ENCODE measurements around the gene ZNF487. TPM values are rescaled to one million over a fixed set of nuclear protein-coding genes. Genes with fewer than 3 reads are reported as not detected.
"Not testable (repeated sequence)": the region's sequence is repeated elsewhere in the genome, so short reads cannot be mapped to it uniquely, and the experiment has no call there.

The ZNF487 gene
- total RNA-seq, 2 experiments from 2014 or later = 3.3 to 3.4 TPM

- DNase-seq (no peak), ATAC-seq (ENCODE audit: low read depth) (no peak)
- Mint-ChIP-seq H3K27ac (peak overlapping the region; percentile 92), H3K9me3 (no peaks in the 10 kb centered on the region), H3K27me3 (no peaks in the 10 kb centered on the region), H3K36me3 (peaks cover 10% of the 10 kb centered on the region), H3K4me1 (peaks cover 36% of the 10 kb centered on the region), H3K4me3 (peak overlapping the region; percentile 72)
- POLR2A ChIA-PET = interaction anchor here (0.9 to 1.4 kb wide), 3 partner anchors 11 to 92 kb away, joined by 3 to 7 read pairs (median 5); no protein-coding TSS in a partner anchor
These were observed 16.4 kb downstream of the ZNF487 start for GRCh38 chr10:43453266-43453831.

- ATAC-seq (ENCODE audit: low read depth); H3K27me3 Mint-ChIP-seq; DNase-seq; H3K9me3 Mint-ChIP-seq: not testable (repeated sequence)
- Mint-ChIP-seq H3K4me3 (peak overlapping the region; percentile 95), H3K4me1 (peaks cover 40% of the 10 kb centered on the region), H3K27ac (peak overlapping the region; percentile 99), H3K36me3 (peaks cover 10% of the 10 kb centered on the region)
- POLR2A ChIA-PET = interaction anchor here (0.9 to 1.3 kb wide), 3 partner anchors 11 to 92 kb away, joined by 3 to 7 read pairs (median 5); no protein-coding TSS in a partner anchor
These were observed 17.1 kb downstream of the ZNF487 start for GRCh38 chr10:43454025-43454424.

- peaks cover 42% of the 10 kb centered on the region for H3K4me1 Mint-ChIP-seq
These were observed 19.6 kb downstream of the ZNF487 start for GRCh38 chr10:43456561-43456960.

GRCh38 chr10:43458227-43458626 lies 21.3 kb downstream of the ZNF487 start:
- Mint-ChIP-seq H3K36me3 (peaks cover 10% of the 10 kb centered on the region), H3K4me1 (peaks cover 30% of the 10 kb centered on the region), H3K4me3 (no peak overlapping the region), H3K27ac (peak overlapping the region; percentile 13), H3K9me3 (no peaks in the 10 kb centered on the region), H3K27me3 (no peaks in the 10 kb centered on the region)
- DNase-seq (no peak), ATAC-seq (ENCODE audit: low read depth) (no peak)
- POLR2A ChIA-PET = no interaction called here

More at GRCh38 chr10:43456561-43456960, 19.6 kb downstream of the ZNF487 start:
- ATAC-seq (ENCODE audit: low read depth); H3K27me3 Mint-ChIP-seq; POLR2A ChIA-PET; H3K9me3 Mint-ChIP-seq; DNase-seq: not testable (repeated sequence)
- Mint-ChIP-seq H3K36me3 (peaks cover 10% of the 10 kb centered on the region), H3K27ac (peak overlapping the region; percentile 99), H3K4me3 (peak overlapping the region; percentile 95)

GRCh38 chr10:43461950-43462349 lies 25.0 kb downstream of the ZNF487 start:
- POLR2A ChIA-PET = interaction anchor here (0.6 to 1.7 kb wide), 3 partner anchors 53 to 678 kb away, joined by 3 to 4 read pairs (median 3); no protein-coding TSS in a partner anchor
- Mint-ChIP-seq H3K9me3 (no peaks in the 10 kb centered on the region), H3K36me3 (no peaks in the 10 kb centered on the region), H3K4me3 (peak overlapping the region; percentile 46), H3K27me3 (no peaks in the 10 kb centered on the region), H3K27ac (peak overlapping the region; percentile 36), H3K4me1 (peaks cover 11% of the 10 kb centered on the region)
- ATAC-seq (ENCODE audit: low read depth) = peak; percentile 74
- peak; percentile 36 for DNase-seq

- H3K36me3 Mint-ChIP-seq; H3K4me1 Mint-ChIP-seq; H3K4me3 Mint-ChIP-seq; ATAC-seq (ENCODE audit: low read depth); H3K27ac Mint-ChIP-seq; H3K9me3 Mint-ChIP-seq; POLR2A ChIA-PET; DNase-seq; H3K27me3 Mint-ChIP-seq: not testable (repeated sequence)
These were observed 28.3 kb downstream of the ZNF487 start for GRCh38 chr10:43465086-43465735.

GRCh38 chr10:43465736-43466120 lies 28.8 kb downstream of the ZNF487 start:
- POLR2A ChIA-PET = not testable (repeated sequence)

GRCh38 chr10:43471146-43471545 lies 34.2 kb downstream of the ZNF487 start:
- ATAC-seq (ENCODE audit: low read depth) (no peak), DNase-seq (no peak)
- no peaks in the 10 kb centered on the region for H3K36me3 Mint-ChIP-seq
- H3K4me1 Mint-ChIP-seq = peaks cover 3% of the 10 kb centered on the region
- POLR2A ChIA-PET = no interaction called here
- no peak overlapping the region for H3K27ac Mint-ChIP-seq
- H3K9me3 Mint-ChIP-seq = peaks cover 4% of the 10 kb centered on the region
- no peak overlapping the region for H3K4me3 Mint-ChIP-seq
- peaks cover 2% of the 10 kb centered on the region for H3K27me3 Mint-ChIP-seq

More at GRCh38 chr10:43465736-43466120, 28.8 kb downstream of the ZNF487 start:
- H3K36me3 Mint-ChIP-seq; H3K27me3 Mint-ChIP-seq; DNase-seq; H3K27ac Mint-ChIP-seq; H3K9me3 Mint-ChIP-seq; ATAC-seq (ENCODE audit: low read depth); H3K4me1 Mint-ChIP-seq; H3K4me3 Mint-ChIP-seq: not testable (repeated sequence)

- Mint-ChIP-seq H3K36me3 (peaks cover 4% of the 10 kb centered on the region), H3K27ac (no peak overlapping the region), H3K4me1 (peaks cover 3% of the 10 kb centered on the region), H3K9me3 (peaks cover 8% of the 10 kb centered on the region), H3K27me3 (peaks cover 2% of the 10 kb centered on the region), H3K4me3 (no peak overlapping the region)
- POLR2A ChIA-PET = no interaction called here
- ATAC-seq (ENCODE audit: low read depth) (no peak), DNase-seq (no peak)
These were observed 35.2 kb downstream of the ZNF487 start for GRCh38 chr10:43471935-43472720.

- POLR2A ChIA-PET = no interaction called here
- H3K9me3 Mint-ChIP-seq = peaks cover 23% of the 10 kb centered on the region
These were observed 42.4 kb downstream of the ZNF487 start for GRCh38 chr10:43479275-43479674.

GRCh38 chr10:43482319-43483078 lies 45.6 kb downstream of the ZNF487 start:
- no peaks in the 10 kb centered on the region for H3K27me3 Mint-ChIP-seq
- H3K9me3 Mint-ChIP-seq = peaks cover 25% of the 10 kb centered on the region
- H3K4me1 Mint-ChIP-seq = no peaks in the 10 kb centered on the region
- peaks cover 11% of the 10 kb centered on the region for H3K36me3 Mint-ChIP-seq
- H3K27ac Mint-ChIP-seq = no peak overlapping the region
- DNase-seq = no peak
- POLR2A ChIA-PET = no interaction called here
- H3K4me3 Mint-ChIP-seq = no peak overlapping the region
- no peak for ATAC-seq (ENCODE audit: low read depth)

More at GRCh38 chr10:43479275-43479674, 42.4 kb downstream of the ZNF487 start:
- Mint-ChIP-seq H3K4me1 (peaks cover 3% of the 10 kb centered on the region), H3K27me3 (no peaks in the 10 kb centered on the region), H3K4me3 (no peak overlapping the region), H3K36me3 (peaks cover 15% of the 10 kb centered on the region), H3K27ac (no peak overlapping the region)
- ATAC-seq (ENCODE audit: low read depth) (no peak), DNase-seq (no peak)

GRCh38 chr10:43491855-43492254 lies 54.9 kb downstream of the ZNF487 start:
- POLR2A ChIA-PET = no interaction called here
- DNase-seq (no peak), ATAC-seq (ENCODE audit: low read depth) (no peak)
- H3K9me3 Mint-ChIP-seq = peaks cover 10% of the 10 kb centered on the region
- no peaks in the 10 kb centered on the region for H3K36me3 Mint-ChIP-seq
- no peak overlapping the region for H3K27ac Mint-ChIP-seq
- no peaks in the 10 kb centered on the region for H3K27me3 Mint-ChIP-seq
- H3K4me3 Mint-ChIP-seq = no peak overlapping the region
- H3K4me1 Mint-ChIP-seq = no peaks in the 10 kb centered on the region

GRCh38 chr10:43502931-43503330 lies 66.0 kb downstream of the ZNF487 start:
- Mint-ChIP-seq H3K9me3 (peaks cover 5% of the 10 kb centered on the region), H3K27ac (no peak overlapping the region), H3K36me3 (no peaks in the 10 kb centered on the region), H3K4me1 (no peaks in the 10 kb centered on the region), H3K27me3 (no peaks in the 10 kb centered on the region), H3K4me3 (no peak overlapping the region)
- ATAC-seq (ENCODE audit: low read depth) (no peak), DNase-seq (no peak)
- POLR2A ChIA-PET = interaction anchor here (0.6 kb wide), 1 partner anchor 631 kb away, joined by 3 read pairs; no protein-coding TSS in a partner anchor

Measured in activated naive CD8-positive, alpha-beta T cell treated with anti-CD3 and anti-CD28 coated beads, Interleukin-2, amount 10 ng/mL, durations not matched to agents 7 days and 5 days (primary cell).